ENCODE results near the gene AK4. TPM values are rescaled to one million over a fixed set of nuclear protein-coding genes. Genes with fewer than 3 reads are reported as not detected.
"Not testable (repeated sequence)": the region's sequence is repeated elsewhere in the genome, so short reads cannot be mapped to it uniquely, and the experiment has no call there.

AK4 gene
- total RNA-seq (2021) (169 to 180 TPM (median 172 TPM) in 3 replicates), Bru-seq, nascent RNA (percentile 90 among the genes with signal in this experiment)
- long read RNA-seq, experiment 1, full-length matches to known transcripts = 812 of 1,068 reads
- long read RNA-seq, experiment 1, partial matches to known transcripts = 171 of 1,068 reads
- long read RNA-seq, experiment 1, other reads (novel, unspliced or antisense) = 85 of 1,068 reads
- long read RNA-seq, experiment 2, full-length matches to known transcripts = 93 of 313 reads
- long read RNA-seq, experiment 2, partial matches to known transcripts = 32 of 313 reads
- long read RNA-seq, experiment 2, other reads (novel, unspliced or antisense) = 188 of 313 reads
- long read RNA-seq, experiment 3, full-length matches to known transcripts = 346 of 400 reads
- long read RNA-seq, experiment 3, partial matches to known transcripts = 17 of 400 reads
- long read RNA-seq, experiment 3, other reads (novel, unspliced or antisense) = 37 of 400 reads

GRCh38 chr1:65148178-65148547 lies at the start of gene AK4:
TSS of gene AK4 (plus strand) at chr1:65148203. CDS start at chr1:65148408, 205 bp downstream.
- POLR2A ChIA-PET = interaction anchor here (0.6 to 1.4 kb wide), 3 partner anchors 20 to 615 kb away, joined by 4 to 5 read pairs (median 5); no protein-coding TSS in a partner anchor
- H3K36me3 Mint-ChIP-seq; DNase-seq (ENCODE audit: low spot score); H3K9me3 Mint-ChIP-seq: not testable (repeated sequence)
- Mint-ChIP-seq H3K4me1 (peaks cover 64% of the 10 kb centered on the region), H3K4me3 (peak within 1 kb of the TSS; percentile 88), H3K27ac (peak within 1 kb of the TSS; percentile 94), H3K27me3 (ENCODE audit: low read depth) (peaks cover 13% of the 10 kb centered on the region)
- TF ChIP-seq MAX (CRISPR knock-in tag; IDR thresholded peaks at IDR 0.05) = peak; percentile 49
- CTCF ChIA-PET = interaction anchor here (1.2 kb wide), 1 partner anchor 61 kb away, joined by 3 read pairs; no protein-coding TSS in a partner anchor
- peak; percentile 0; the same call in 1 of the 2 replicates for ATAC-seq

DNA sequence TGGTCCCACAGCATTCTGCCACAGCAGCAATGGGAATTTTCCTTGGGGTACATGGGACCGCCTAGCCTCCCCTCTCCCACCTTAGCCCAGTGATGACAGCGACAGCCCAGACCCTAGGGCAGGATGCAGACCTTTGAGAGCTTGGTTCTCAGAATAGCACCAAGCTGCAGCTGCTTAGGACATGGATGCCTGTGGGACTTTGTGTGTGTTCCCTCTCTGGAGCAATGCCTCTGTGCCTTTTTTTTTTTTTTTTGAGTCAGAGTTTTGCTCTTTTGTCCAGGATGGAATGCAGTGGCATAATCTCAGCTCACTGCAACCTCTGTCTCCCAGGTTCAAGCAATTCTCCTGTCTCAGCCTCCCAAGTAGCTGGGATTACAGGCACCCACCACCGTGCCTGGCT lies 44.2 kb upstream of the AK4 start:
- ATAC-seq (no peak), DNase-seq (ENCODE audit: low spot score) (no peak)
- H3K9me3 Mint-ChIP-seq = peaks cover 14% of the 10 kb centered on the region
- peaks cover 3% of the 10 kb centered on the region; the same call in 1 of the 2 replicates for H3K36me3 Mint-ChIP-seq
- no peak overlapping the region for H3K4me3 Mint-ChIP-seq
- ChIA-PET POLR2A (interaction anchor here (0.7 kb wide), 1 partner anchor 20 kb away, joined by 3 read pairs; no protein-coding TSS in a partner anchor), CTCF (no interaction called here)
- H3K4me1 Mint-ChIP-seq = no peaks in the 10 kb centered on the region
- H3K27ac Mint-ChIP-seq = no peak overlapping the region
- TF ChIP-seq, protein P1, sequence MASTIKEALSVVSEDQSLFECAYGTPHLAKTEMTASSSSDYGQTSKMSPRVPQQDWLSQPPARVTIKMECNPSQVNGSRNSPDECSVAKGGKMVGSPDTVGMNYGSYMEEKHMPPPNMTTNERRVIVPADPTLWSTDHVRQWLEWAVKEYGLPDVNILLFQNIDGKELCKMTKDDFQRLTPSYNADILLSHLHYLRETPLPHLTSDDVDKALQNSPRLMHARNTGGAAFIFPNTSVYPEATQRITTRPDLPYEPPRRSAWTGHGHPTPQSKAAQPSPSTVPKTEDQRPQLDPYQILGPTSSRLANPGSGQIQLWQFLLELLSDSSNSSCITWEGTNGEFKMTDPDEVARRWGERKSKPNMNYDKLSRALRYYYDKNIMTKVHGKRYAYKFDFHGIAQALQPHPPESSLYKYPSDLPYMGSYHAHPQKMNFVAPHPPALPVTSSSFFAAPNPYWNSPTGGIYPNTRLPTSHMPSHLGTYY (CRISPR knock-in tag; IDR thresholded peaks at IDR 0.05) = no peak
- TF ChIP-seq FOXP4 (CRISPR knock-in tag; IDR thresholded peaks at IDR 0.05) (no peak), RELA (CRISPR knock-in tag; IDR thresholded peaks at IDR 0.05; ENCODE audit: borderline replicate concordance) (no peak), KAT7 (CRISPR knock-in tag; IDR thresholded peaks at IDR 0.05; ENCODE audit: borderline replicate concordance) (no peak), SMAD3 (CRISPR knock-in tag; IDR thresholded peaks at IDR 0.05; ENCODE audit: borderline replicate concordance) (no peak)
- no peaks in the 10 kb centered on the region for H3K27me3 Mint-ChIP-seq (ENCODE audit: low read depth)

GRCh38 chr1:65104854-65105534 lies 43.0 kb upstream of the AK4 start:
- CTCF ChIA-PET = interaction anchor here (0.7 kb wide), 1 partner anchor 501 kb away, joined by 4 read pairs; no protein-coding TSS in a partner anchor
- H3K4me3 Mint-ChIP-seq = no peak overlapping the region
- no peaks in the 10 kb centered on the region for H3K36me3 Mint-ChIP-seq
- H3K4me1 Mint-ChIP-seq = no peaks in the 10 kb centered on the region
- no peak for ATAC-seq
- no peak overlapping the region for H3K27ac Mint-ChIP-seq
- TF ChIP-seq SOX15 (CRISPR knock-in tag; IDR thresholded peaks at IDR 0.05) (no peak), GTF2I (CRISPR knock-in tag; conservative IDR thresholded peaks at IDR 0.05) (no peak)
- no peaks in the 10 kb centered on the region for H3K27me3 Mint-ChIP-seq (ENCODE audit: low read depth)
- peaks cover 3% of the 10 kb centered on the region; the same call in 1 of the 2 replicates for H3K9me3 Mint-ChIP-seq
- POLR2A ChIA-PET = no interaction called here
- no peak for DNase-seq (ENCODE audit: low spot score)

- Mint-ChIP-seq H3K36me3 (no peaks in the 10 kb centered on the region), H3K9me3 (no peaks in the 10 kb centered on the region), H3K4me3 (no peak overlapping the region), H3K27me3 (ENCODE audit: low read depth) (no peaks in the 10 kb centered on the region), H3K4me1 (no peaks in the 10 kb centered on the region), H3K27ac (no peak overlapping the region)
- ATAC-seq (no peak), DNase-seq (ENCODE audit: low spot score) (no peak)
- ChIA-PET POLR2A (no interaction called here), CTCF (interaction anchor here (0.7 kb wide), 1 partner anchor 500 kb away, joined by 4 read pairs; no protein-coding TSS in a partner anchor)
- TF ChIP-seq ZNF416 (CRISPR knock-in tag; IDR thresholded peaks at IDR 0.05) = no peak
- no peak for TF ChIP-seq RORB (CRISPR knock-in tag; IDR thresholded peaks at IDR 0.05)
- no peak for TF ChIP-seq CREM (CRISPR knock-in tag; IDR thresholded peaks at IDR 0.05)
- no peak for TF ChIP-seq FOXJ3 (CRISPR knock-in tag; IDR thresholded peaks at IDR 0.05; ENCODE audit: borderline replicate concordance)
- no peak for TF ChIP-seq ZNF138 (CRISPR knock-in tag; conservative IDR thresholded peaks at IDR 0.05)
- TF ChIP-seq, protein P1 (CRISPR knock-in tag; IDR thresholded peaks at IDR 0.05) = no peak
- TF ChIP-seq IRF2 (CRISPR knock-in tag; IDR thresholded peaks at IDR 0.05; ENCODE audit: borderline replicate concordance, low read depth) = no peak
- TF ChIP-seq SMAD3 (CRISPR knock-in tag; IDR thresholded peaks at IDR 0.05; ENCODE audit: borderline replicate concordance) = no peak
- TF ChIP-seq OVOL2 (CRISPR knock-in tag; IDR thresholded peaks at IDR 0.05; ENCODE audit: borderline replicate concordance) = no peak
- no peak for TF ChIP-seq SP1 (CRISPR knock-in tag; conservative IDR thresholded peaks at IDR 0.05)
Observed at GRCh38 chr1:65105596-65105995, 42.4 kb upstream of the AK4 start.
